ENCODE measurements around the gene LINC00632. TPM values are rescaled to one million over a fixed set of nuclear protein-coding genes. Genes with fewer than 3 reads are reported as not detected.

Gene LINC00632
- total RNA-seq, 4 donors from 2014 or later, result 10.3 to 64.4 (median 17.5) TPM

DNA sequence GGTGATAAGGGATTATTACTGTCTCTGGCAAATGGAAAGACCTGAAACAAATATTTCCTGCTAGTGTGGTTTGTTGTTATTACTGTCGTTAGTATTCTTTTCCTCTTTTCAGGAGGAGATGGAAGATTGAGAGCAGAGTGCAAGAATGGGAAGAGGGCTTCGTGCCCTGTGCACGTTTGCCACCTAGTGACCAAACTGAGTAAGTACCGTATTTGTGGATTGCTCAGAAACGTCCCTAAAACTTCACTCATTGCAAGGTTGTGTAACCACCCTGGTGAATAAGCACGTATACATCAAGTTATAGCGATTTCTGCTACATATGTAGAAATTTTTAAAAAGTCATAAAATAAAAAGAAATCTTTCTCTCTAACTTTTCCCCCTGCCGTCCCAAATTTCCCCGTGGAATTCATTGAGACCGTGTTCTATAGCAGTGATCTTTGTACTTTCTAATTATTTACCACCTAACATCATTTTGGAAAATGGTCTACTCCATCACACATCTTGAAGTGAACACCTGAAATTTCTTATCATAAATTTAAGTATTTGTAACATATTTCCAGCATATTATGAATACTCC lies 24.3 kb downstream of the LINC00632 start:
- DNase-seq, result peak in 1 of 3 donors; percentile 58
- Histone ChIP-seq H3K4me3 (no peak overlapping the region), H3K9me3 (no peaks in the 10 kb centered on the region), H3K27ac (no peak overlapping the region), H3K36me3 (no peaks in the 10 kb centered on the region), H3K4me1 (no peaks in the 10 kb centered on the region), H3K27me3 (no peaks in the 10 kb centered on the region)
- TF ChIP-seq POLR2A (IDR thresholded peaks at IDR 0.05), result no peak
- TF ChIP-seq, protein P1, sequence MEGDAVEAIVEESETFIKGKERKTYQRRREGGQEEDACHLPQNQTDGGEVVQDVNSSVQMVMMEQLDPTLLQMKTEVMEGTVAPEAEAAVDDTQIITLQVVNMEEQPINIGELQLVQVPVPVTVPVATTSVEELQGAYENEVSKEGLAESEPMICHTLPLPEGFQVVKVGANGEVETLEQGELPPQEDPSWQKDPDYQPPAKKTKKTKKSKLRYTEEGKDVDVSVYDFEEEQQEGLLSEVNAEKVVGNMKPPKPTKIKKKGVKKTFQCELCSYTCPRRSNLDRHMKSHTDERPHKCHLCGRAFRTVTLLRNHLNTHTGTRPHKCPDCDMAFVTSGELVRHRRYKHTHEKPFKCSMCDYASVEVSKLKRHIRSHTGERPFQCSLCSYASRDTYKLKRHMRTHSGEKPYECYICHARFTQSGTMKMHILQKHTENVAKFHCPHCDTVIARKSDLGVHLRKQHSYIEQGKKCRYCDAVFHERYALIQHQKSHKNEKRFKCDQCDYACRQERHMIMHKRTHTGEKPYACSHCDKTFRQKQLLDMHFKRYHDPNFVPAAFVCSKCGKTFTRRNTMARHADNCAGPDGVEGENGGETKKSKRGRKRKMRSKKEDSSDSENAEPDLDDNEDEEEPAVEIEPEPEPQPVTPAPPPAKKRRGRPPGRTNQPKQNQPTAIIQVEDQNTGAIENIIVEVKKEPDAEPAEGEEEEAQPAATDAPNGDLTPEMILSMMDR (IDR thresholded peaks at IDR 0.05), result peak in 5 of 6 experiments; percentile 9 to 62 (median 40)

DNA sequence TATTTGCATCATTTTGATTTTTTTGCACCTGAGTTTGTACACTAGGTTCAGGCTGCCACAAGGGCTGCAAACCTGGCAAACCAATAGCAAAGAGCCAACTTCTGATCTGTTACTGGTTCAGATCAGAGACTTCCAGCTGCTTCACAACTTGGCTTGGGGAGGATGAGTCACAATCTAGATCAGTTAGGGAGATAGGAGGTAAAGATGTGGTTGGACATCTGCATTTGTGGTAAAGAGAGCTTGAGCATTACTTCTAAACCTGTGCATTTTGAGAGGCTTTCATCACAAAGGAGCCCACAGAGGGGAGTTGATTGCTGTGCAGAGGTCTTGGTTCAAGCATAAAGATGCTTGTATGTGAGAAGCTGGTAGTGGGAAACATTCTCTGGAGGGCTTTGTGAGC lies 34.5 kb downstream of the LINC00632 start:
- TF ChIP-seq POLR2A (IDR thresholded peaks at IDR 0.05), result no peak
- TF ChIP-seq, protein P1 (IDR thresholded peaks at IDR 0.05), result no peak
- no peak overlapping the region for H3K27ac ChIP-seq
- no peak overlapping the region for H3K4me3 ChIP-seq
- DNase-seq, result no peak
- H3K36me3 ChIP-seq, result no peaks in the 10 kb centered on the region
- H3K27me3 ChIP-seq, result no peaks in the 10 kb centered on the region
- H3K4me1 ChIP-seq, result no peaks in the 10 kb centered on the region
- no peaks in the 10 kb centered on the region for H3K9me3 ChIP-seq

DNA sequence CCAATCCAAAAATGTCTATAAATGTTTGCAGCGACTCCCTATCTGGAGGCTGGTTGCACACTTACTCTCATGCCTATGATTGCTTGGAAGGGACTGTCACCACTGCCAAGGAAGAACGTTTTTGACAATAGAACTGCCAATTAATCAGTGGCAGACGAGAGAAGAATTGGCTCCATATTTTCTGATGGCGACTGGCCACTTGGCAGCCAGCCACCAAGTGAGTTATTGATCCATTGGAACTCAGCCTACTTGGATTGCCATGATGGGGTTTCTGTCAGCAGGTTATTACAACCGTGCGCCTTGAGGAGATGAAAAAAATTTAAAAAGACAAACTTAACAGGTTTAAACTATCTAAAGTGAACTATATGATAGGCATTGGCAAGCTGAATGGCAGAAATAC lies 47.4 kb downstream of the LINC00632 start:
- Histone ChIP-seq H3K9me3 (no peaks in the 10 kb centered on the region), H3K4me3 (no peak overlapping the region), H3K27me3 (no peaks in the 10 kb centered on the region), H3K4me1 (no peaks in the 10 kb centered on the region), H3K27ac (no peak overlapping the region), H3K36me3 (no peaks in the 10 kb centered on the region)
- TF ChIP-seq, protein P1 (IDR thresholded peaks at IDR 0.05), result no peak
- no peak for TF ChIP-seq POLR2A (IDR thresholded peaks at IDR 0.05)
- no peak for DNase-seq

DNA sequence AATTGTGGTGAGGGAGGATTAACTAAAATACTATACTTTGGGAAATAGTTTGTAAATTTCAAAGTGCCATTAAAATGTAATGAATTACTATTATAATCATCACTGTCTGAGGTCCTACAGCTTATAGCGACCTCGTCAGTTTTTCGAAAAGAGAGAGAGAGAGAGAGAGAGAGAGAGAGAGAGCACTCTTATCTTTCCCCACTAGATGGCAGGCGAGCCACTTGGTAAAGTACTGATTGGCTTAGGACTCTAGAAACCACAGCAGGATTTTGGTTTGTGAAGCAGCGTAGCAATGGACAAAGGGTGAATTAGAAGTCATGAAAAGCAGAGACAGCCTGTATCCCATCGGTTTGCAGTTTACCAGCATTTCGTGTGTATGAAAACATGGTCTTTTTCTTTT lies 52.5 kb downstream of the LINC00632 start:
- Histone ChIP-seq H3K9me3 (no peaks in the 10 kb centered on the region), H3K27ac (no peak overlapping the region), H3K36me3 (no peaks in the 10 kb centered on the region), H3K27me3 (no peaks in the 10 kb centered on the region), H3K4me3 (no peak overlapping the region), H3K4me1 (no peaks in the 10 kb centered on the region)
- no peak for TF ChIP-seq POLR2A (IDR thresholded peaks at IDR 0.05)
- TF ChIP-seq, protein P1 (IDR thresholded peaks at IDR 0.05), result peak in 4 of 6 experiments; percentile 30 to 43 (median 38)
- peak in 1 of 3 donors; percentile 54 for DNase-seq

DNA sequence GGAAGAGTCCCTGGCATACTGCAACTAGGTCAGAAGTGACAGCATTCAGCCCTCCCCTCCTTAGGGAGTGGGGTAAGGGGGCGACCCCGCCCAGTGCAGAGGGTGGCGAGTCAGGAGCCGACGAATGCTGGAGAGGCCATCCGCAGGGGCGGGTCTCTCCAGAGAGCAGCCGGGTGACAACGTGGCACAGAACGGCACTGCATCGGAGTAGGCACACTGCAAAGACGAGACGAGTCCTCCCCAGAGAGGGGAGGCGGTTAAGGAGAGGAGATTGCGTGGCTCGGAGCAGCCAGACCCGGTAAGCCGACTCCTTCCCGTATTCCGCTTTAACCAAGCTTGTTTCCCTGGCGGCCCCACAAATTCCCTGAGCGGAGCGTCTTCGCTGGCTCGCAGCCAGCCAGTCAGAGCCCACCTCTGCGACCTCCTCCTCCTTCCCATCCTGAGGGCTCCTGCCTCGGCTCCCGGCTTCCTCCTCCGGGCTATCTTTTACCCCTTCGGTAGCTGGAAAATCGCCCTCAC lies 54.9 kb downstream of the LINC00632 start:
- TF ChIP-seq, protein P1 (IDR thresholded peaks at IDR 0.05), result no peak
- TF ChIP-seq POLR2A (IDR thresholded peaks at IDR 0.05), result no peak
- Histone ChIP-seq H3K27me3 (no peaks in the 10 kb centered on the region), H3K4me1 (no peaks in the 10 kb centered on the region), H3K27ac (no peak overlapping the region), H3K9me3 (no peaks in the 10 kb centered on the region), H3K36me3 (no peaks in the 10 kb centered on the region), H3K4me3 (peak overlapping the region in 2 of 4 donors; percentile 19 to 23)
- no peak for DNase-seq
